NB4 (cell line): Measurements from ENCODE around the gene RUFY3.
A peak's percentile ranks its signal among the peaks of the same experiment; 100 is the strongest.

Experiments used
- DNase-seq: peaks from one replicate; pipeline ENCODE4 v3.0.0; 2010; ENCODE audit warnings: low read depth
- H3K4me3 ChIP-seq: one replicate; pipeline ENCODE4 v1.5.1; 2011; ENCODE audit warnings: mild to moderate bottlenecking, low read depth, low read length, moderate library complexity
- MYC ChIP-seq: IDR thresholded peaks from 2 replicates; pipeline ENCODE4 v1.6.1; 2011; ENCODE audit warnings: low read depth, low read length
- POLR2A ChIP-seq: IDR thresholded peaks from 2 replicates; pipeline ENCODE4 v1.6.1; 2011; ENCODE audit warnings: mild to moderate bottlenecking; ENCODE audit not compliant: insufficient read length; ENCODE audit errors: extremely low read depth
- TF ChIP-seq, protein P1 (sequence below): IDR thresholded peaks from 2 replicates; pipeline ENCODE4 v1.6.1; 2011; ENCODE audit warnings: low read depth, low read length
- TF ChIP-seq, protein P2 (sequence below): IDR thresholded peaks from one replicate; pipeline ENCODE4 v1.5.1; 2012; ENCODE audit warnings: low read depth, low read length

RUFY3 gene

DNA sequence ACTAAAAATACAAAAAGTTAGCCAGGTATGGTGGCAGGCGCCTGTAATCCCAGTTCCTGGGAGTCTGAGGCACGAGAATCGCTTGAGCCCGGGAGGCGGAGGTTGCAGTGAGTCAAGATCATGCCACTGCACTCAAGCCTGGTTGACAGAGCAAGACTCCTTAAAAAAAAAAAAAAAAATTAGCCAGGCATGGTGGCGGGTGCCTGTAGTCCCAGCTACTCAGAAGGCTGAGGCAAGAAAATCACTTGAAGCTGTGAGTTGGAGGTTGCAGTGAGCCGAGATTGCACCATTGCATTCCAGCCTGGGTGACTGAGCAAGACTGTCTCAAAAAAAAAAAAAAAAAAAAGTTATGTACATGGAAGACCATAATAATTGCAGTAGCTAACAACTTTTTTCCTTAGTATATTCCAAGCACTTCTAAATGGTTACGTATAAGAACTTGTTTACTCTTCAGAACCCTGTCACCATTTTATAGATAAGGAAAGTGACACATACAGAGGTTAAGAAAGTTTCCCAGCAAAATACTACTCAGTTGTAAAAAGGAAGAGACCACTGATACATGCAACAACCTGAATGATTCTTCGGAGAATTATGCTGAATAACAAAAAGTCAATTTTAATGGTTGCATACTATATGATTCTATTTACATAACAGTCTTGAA is 24.5 kb downstream of the RUFY3 start:
- no peak for DNase-seq
- H3K4me3 ChIP-seq, result no peak overlapping the region
- TF ChIP-seq MYC, result no peak
- TF ChIP-seq, protein P1, sequence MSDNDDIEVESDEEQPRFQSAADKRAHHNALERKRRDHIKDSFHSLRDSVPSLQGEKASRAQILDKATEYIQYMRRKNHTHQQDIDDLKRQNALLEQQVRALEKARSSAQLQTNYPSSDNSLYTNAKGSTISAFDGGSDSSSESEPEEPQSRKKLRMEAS, result no peak

DNA sequence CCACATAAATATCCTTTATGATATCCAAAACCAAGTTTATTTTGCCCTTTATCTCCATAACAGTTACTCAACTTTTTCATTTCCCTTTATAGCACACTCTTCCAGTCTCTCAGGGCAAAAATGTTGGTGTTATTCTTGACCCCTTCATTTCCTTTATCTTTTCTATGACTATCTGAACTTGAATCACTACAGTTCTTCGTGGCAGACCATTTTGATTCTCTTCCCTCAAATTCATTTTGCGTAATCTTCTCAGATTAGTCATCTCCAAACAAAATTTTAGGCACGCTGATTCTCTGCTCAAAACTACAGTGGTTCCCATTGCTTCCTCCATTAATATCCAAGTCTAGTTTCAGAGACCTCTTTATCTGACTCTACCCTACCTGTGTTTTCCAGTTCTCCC is 26.1 kb downstream of the RUFY3 start:
- peak; percentile 6 for DNase-seq
- TF ChIP-seq, protein P2, sequence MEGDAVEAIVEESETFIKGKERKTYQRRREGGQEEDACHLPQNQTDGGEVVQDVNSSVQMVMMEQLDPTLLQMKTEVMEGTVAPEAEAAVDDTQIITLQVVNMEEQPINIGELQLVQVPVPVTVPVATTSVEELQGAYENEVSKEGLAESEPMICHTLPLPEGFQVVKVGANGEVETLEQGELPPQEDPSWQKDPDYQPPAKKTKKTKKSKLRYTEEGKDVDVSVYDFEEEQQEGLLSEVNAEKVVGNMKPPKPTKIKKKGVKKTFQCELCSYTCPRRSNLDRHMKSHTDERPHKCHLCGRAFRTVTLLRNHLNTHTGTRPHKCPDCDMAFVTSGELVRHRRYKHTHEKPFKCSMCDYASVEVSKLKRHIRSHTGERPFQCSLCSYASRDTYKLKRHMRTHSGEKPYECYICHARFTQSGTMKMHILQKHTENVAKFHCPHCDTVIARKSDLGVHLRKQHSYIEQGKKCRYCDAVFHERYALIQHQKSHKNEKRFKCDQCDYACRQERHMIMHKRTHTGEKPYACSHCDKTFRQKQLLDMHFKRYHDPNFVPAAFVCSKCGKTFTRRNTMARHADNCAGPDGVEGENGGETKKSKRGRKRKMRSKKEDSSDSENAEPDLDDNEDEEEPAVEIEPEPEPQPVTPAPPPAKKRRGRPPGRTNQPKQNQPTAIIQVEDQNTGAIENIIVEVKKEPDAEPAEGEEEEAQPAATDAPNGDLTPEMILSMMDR, result no peak
- TF ChIP-seq MYC, result no peak
- TF ChIP-seq, protein P1, result no peak
- TF ChIP-seq POLR2A, result no peak
- H3K4me3 ChIP-seq, result no peak overlapping the region

DNA sequence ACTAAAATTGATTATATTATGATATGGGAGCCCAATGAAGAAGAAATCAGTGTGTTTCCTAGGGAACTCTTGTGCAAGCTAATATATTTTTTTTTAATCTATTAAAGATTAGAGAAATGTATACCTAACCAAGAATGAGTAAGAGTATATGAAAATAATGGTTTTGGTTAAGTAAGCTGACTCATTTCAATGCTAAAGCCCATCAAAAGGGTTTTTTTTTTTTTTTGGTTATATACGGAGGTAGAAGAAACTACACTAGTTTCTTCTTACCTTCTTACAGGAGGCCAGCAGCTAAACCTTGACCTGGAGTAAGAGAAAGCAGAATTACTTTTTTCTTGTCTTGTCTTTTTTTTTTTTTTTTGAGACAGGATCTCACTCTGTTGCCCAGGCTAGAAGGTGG is 27.5 kb downstream of the RUFY3 start:
- DNase-seq, result no peak
- no peak overlapping the region for H3K4me3 ChIP-seq
- TF ChIP-seq, protein P2, result no peak
- TF ChIP-seq POLR2A (no peak), MYC (no peak)
- TF ChIP-seq, protein P1, result no peak

DNA sequence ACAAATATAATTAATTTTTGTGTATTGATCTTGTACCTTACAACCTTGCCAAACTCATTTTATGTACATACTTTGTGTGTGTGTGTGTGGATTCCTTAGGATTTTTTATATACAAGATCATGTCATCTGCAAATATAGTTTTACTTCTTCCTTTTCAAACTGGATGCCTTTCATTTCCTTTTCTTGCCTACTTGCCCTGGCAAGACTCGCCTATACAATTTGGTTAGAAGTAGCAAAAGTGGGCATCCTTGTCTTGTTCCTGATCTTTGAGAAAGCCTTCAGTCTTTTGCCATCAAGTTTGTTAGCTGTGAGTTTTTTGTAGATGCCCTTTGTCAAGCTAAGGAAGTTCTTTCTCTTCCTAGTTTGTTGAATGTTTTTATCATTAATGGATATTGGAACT is 30.5 kb downstream of the RUFY3 start:
- no peak for DNase-seq
- TF ChIP-seq, protein P1, result no peak
- no peak for TF ChIP-seq POLR2A
- TF ChIP-seq MYC, result no peak
- TF ChIP-seq, protein P2, result no peak
- no peak overlapping the region for H3K4me3 ChIP-seq

DNA sequence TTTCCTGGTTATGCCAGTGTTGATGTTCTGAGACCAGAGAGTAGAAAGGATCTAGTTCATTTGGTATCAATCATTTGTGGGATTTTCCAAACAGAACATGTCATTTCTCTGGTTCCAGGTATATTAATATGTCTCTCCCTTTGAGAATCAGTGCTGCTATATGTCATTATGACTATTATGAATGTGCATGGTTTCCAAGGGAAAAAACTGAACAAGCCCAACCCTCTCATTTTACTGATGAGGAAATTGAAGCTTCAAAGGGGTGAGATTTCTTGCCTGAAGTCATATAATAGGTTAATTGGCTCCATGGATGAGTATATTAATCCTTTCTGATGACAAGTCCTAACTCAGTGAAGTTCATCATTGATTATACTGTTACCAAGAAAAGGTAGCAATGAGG is 31.9 kb downstream of the RUFY3 start:
- H3K4me3 ChIP-seq, result no peak overlapping the region
- TF ChIP-seq MYC (no peak), POLR2A (no peak)
- TF ChIP-seq, protein P2, result no peak
- TF ChIP-seq, protein P1, result no peak
- DNase-seq, result no peak

DNA sequence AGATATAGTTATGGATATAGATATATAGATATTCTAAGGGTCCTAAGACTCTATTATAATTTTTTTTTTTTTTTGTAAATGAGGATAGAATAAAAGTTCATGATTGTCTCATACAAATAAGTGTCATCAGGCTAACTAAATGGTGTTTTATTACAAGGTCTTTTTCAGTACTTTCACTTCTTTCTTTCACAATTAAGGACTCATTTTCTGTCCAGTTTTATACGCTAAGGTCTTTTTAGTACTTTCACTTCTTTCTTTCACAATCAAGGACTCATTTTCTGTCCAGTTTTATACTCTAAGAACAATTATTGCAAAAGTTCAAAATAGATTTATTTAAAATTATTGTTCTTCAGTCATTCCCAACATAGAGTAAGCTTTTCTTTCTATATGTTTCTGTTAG is 32.7 kb downstream of the RUFY3 start:
- TF ChIP-seq, protein P2, result no peak
- TF ChIP-seq MYC, result no peak
- TF ChIP-seq, protein P1, result no peak
- no peak for TF ChIP-seq POLR2A
- DNase-seq, result no peak
- no peak overlapping the region for H3K4me3 ChIP-seq
